HG03175 (cell line): ENCODE measurements around the gene THBS3.
"Not testable (repeated sequence)": the region's sequence is repeated elsewhere in the genome, so short reads cannot be mapped to it uniquely, and the experiment has no call there.

Source experiments
- ATAC-seq: cut with Tn5 transposase; IDR thresholded peaks from one replicate; pipeline ENCODE4 v1.9.1; 2021; ENCODE audit warnings: mild to moderate bottlenecking, moderate library complexity; ENCODE audit not compliant: unreplicated experiment

Gene THBS3

DNA sequence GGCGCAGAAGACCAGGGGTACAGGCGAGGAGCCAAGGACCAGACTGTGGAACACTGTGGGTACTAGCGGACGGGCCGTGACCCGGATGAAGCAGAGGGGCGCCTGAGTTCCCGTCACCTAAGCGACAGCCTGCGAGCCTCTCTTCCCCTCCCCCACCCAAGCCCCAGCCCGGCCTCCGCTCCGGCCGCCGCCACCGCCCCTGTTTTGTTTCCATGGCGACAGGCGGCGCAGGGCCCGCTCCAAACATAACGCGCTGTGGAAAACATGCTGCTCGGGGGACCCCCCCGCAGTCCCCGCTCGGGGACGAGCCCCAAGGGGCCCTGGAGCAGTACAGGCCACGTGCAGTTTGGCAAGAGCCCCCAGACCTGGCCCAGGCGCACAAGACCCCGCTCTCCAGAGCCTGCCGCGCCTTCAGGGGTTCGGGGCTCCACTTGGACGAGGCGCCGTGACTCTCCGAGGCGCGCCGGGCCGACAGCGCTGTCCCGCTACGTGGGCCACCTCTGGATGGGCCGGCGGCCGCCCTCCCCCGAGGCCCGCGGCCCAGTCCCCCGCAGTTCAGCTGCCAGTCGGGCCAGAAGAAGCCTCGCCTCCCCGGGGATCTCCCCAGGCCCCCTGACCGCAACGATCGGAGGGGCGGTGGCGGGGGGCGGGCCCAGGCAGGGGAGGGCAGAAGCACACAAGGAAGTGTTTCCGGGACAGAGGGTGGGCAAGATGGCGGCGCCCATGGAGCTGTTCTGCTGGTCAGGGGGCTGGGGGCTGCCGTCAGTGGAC is 1.0 kb upstream of the THBS3 start, which contains the start of gene MTX1:
MTX1 (plus strand) TSS at position 155 of the 771 bp plus-strand sequence; CDS start at position 265, 110 bp downstream.
- ATAC-seq = peak; percentile 80

- ATAC-seq = no peak
Observed at GRCh38 chr1:155206891-155207805, 549 bp downstream of the THBS3 start.

DNA sequence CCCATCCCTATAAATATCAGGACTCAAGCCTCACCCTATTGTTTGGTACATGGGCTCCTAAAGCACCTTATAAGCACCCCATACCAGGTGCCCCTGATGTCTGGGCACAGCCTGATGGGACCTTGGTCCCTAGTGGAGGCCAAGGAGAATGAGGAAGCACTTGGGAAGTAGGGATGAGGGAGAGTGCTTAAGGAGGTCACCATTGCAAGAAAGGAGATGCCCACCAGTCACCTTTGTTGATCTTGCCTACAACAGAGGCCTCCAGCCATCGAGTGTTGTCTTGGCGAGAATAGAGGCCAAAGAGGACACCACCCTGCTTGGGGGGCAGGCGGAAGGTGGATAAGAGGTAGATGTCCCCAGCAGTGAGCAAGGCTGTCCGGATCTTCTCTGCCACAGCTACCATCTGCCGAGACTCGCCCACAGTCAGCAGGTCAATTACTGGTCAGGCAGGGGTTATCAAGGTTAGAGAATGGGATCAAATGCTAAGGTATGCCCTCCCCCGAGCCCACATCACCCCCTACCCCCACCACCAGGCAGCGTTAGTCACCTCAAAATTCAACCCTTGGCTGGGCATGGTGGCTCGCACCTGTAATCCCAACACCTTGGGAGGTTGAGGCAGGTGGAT is 1.6 kb downstream of the THBS3 start:
- ATAC-seq = no peak

DNA sequence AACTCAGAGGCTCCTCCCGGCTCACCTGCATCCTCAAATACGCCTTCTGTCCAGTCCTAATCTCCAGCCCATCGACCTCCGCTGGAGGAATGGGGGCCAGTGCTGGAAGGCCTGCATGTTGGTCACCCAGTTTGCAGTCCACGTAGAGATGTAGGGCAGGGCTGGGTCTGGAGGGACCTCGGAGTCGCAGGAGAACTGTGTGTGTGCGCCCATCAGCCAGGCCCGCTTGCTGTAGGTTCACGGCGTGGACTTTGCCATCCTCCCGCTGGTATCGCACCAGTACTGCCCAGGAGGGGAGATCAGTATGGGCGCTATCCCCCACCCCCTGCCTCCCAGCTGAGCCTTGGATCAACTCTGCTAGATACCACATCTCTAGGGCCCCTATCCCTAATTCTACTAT is 2.7 kb downstream of the THBS3 start:
- no peak for ATAC-seq

- no peak for ATAC-seq
Observed at GRCh38 chr1:155202731-155203515, 4.8 kb downstream of the THBS3 start.

- no peak for ATAC-seq
Observed at GRCh38 chr1:155202198-155202597, 5.5 kb downstream of the THBS3 start.

DNA sequence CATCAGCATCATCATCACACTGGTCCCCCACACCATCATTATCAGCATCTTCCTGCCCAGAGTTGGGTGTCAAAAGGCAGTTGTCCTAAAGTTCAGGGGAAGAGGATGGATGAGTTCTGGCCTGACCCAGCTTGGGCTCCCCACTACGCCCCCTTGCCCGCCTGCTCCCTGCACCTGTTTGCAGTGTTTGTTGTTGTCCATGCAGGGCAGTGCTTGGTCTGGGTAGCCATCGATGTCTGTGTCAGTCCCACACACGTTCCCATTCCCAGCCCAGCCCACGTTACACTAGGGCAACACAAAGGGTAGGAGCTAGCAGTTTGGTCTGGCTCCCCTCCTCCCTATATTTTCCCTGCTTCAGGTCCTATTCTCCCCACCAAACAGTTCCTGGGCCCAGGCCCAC is 6.8 kb downstream of the THBS3 start:
- no peak for ATAC-seq

- no peak for ATAC-seq
Observed at GRCh38 chr1:155199792-155200191, 7.9 kb downstream of the THBS3 start.

- ATAC-seq = no peak
Observed at GRCh38 chr1:155198547-155198906, 9.2 kb downstream of the THBS3 start.

- ATAC-seq = no peak
Observed at GRCh38 chr1:155197901-155198546, 9.7 kb downstream of the THBS3 start.

GRCh38 chr1:155196893-155197638 is 10.6 kb downstream of the THBS3 start:
- no peak for ATAC-seq

DNA sequence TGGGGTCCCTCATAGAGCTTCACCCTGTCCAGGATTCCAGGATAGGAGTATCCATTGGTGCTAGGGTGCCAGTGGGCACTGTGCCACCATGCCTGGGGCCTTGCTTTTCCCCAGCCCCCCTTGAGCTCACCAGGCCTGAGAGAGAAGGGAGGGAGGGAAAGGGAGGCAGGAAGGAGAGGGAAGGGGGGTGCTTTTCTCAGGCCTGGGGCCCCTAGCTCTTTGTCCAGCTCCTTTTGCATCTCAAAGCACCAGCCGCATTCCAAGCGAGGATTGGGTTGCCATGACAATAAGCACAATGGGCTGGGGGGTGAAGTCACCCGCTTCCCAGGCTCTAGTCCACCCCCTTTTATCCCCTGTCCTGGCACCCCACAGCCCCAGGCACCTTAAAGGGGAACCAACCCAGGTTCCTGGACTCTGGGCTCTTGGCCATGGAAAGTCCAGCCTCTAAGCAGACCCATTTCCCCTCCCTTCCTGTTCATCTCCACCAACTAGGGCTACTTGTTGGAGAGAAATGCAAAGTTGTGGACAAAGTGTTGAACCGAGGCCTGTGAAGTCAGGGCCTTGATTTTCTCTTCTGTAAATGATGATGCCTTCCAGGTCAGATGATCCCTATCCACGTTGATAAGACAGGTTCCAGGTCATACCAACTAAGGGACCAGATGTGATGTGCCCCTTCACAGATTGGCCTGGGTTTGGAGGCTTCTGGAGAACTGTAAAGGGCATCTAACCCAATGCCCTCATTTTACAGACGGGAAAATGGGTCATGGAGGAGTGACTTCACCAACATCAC is 11.4 kb downstream of the THBS3 start:
- no peak for ATAC-seq

DNA sequence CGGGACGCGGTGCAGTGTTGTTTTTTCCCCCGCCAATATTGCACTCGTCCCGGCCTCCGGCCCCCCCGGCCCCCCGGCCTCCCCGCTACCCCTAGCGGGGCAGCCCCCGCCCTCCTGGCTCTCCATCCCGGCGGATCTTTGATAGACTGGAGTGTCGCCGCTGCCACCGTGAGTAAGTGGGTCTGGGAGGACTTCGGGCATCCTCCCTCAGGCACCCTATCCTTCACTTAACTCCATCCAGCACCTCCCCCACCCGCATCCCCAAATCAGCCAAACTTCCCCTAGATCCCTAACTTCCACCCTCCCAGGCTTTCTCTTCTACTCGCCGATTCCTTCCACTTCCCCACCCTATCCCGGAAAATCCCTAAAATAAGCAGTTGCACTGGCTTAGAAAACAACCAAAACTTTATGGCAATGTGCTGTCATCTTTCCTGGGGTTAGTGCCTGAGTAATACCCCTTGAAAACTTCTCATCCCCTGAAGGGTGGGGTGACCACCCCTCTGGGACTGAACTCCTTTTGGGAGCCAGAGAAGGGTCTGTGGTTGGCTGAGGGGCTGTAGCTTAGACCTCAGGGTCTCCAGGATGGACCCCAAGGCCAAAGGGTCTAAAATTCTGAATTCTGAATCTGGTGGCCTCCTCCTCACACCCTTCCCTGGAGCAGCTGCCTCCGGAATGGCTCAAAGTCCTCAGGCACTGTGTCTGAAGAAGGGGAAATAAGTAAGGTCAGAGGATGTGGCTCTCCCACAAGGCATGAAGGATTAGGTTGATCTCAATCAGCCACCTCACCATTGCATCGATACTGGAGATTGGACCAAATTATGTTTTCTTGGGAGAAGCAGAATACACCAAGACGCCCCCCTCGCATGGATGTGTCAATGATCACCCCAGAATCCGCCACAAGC is 12.2 kb downstream of the THBS3 start:
- no peak for ATAC-seq

DNA sequence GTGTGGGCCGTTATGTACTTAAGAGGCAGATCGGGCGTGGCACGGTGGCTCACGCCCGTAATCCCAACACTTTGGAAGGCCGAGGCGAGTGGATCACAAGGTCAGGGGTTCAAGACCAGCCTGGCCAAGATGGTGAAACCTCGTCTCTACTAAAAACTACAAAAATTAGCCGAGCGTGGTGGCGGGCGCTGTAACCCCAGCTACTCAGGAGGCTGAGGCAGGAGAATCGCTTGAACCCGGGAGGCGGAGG is 13.8 kb downstream of the THBS3 start:
- not testable (repeated sequence) for ATAC-seq

DNA sequence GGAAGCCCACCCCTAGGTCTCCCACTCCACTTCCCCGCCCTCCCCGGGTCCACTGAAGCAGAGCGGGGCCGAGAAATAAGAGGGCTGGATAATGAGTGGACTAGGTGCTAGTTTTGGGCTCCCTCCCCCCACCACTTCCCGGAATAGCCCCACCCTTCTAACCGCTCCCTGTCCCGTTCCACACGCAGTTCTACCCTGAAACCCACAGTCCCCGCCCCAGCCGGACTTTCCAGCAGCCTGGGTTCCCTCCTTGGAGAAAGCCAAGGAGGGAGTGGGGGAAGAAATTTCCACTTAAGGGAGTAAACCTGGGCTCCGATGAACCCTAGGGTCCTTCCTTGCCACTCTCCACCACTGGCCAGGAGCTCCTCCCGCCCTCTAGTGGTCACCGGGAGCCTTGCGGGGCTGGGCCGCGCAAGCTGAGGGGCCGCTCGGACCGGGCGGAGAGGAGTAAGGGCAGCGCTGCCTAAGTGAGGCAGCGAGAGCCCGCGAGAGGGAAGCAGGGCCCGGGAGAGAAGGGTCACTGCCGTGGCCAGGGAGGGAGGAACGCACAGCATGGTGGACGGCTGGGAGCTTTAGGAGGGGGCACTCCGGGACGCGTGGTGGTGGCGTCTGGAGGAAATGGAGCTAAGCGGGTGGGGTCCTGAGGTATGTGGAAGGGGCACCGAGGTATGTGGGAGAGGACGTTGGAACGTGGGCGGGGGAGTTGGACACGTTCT is 14.3 kb downstream of the THBS3 start:
- peak; percentile 67 for ATAC-seq

- no peak for ATAC-seq
Observed at GRCh38 chr1:155192346-155193274, 15.1 kb downstream of the THBS3 start.
